Measurements from ENCODE around the gene CNTN5.

The CNTN5 gene

DNA sequence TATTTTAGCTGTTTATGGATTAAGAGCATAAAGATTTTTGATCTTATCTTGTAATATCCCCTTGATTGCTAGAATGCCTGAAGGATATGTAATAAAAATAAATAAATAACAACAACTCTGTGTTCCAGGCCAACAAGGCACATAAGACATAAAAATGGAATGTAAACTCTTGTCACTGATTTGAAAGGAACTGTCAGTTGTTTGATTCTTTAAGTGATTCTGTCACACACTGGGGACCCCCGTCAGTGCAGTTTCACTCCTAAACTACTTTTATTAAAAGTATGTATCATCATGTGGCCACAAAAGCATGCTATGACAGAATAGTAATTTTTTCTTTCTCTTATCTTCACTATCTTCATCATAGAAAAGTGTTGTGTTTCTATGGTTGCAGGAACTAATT lies 572.4 kb downstream of the CNTN5 start:
- TF ChIP-seq, protein P1, sequence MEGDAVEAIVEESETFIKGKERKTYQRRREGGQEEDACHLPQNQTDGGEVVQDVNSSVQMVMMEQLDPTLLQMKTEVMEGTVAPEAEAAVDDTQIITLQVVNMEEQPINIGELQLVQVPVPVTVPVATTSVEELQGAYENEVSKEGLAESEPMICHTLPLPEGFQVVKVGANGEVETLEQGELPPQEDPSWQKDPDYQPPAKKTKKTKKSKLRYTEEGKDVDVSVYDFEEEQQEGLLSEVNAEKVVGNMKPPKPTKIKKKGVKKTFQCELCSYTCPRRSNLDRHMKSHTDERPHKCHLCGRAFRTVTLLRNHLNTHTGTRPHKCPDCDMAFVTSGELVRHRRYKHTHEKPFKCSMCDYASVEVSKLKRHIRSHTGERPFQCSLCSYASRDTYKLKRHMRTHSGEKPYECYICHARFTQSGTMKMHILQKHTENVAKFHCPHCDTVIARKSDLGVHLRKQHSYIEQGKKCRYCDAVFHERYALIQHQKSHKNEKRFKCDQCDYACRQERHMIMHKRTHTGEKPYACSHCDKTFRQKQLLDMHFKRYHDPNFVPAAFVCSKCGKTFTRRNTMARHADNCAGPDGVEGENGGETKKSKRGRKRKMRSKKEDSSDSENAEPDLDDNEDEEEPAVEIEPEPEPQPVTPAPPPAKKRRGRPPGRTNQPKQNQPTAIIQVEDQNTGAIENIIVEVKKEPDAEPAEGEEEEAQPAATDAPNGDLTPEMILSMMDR (IDR thresholded peaks at IDR 0.05): no peak
- Histone ChIP-seq H3K36me3 (no peaks in the 10 kb centered on the region), H3K4me1 (no peaks in the 10 kb centered on the region), H3K4me3 (no peak overlapping the region), H3K27me3 (no peaks in the 10 kb centered on the region), H3K27ac (no peak overlapping the region), H3K9me3 (no peaks in the 10 kb centered on the region)
- DNase-seq: no peak
- intact Hi-C loops (cut with DNase I; ENCODE audit: low total_unique reads): no loop called here

DNA sequence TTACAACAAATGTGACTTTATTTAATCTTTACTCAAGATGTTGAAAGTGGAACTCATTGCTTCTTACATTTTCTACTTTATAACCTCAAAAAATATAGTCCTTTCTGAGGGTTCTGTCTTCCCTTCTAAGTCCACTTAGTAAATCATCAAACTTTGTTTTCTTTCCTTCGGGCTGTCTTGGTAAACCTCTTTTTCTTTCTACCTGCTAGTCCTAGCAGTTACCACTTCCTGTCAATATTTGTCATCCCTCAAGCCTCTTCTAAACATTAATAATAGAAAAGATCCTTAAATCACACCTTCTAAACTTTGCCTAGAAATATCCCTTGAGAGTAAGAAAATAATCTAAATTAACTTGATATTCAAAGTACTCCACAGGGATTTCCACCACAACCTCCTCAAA lies 580.4 kb downstream of the CNTN5 start:
- no peaks in the 10 kb centered on the region for H3K36me3 ChIP-seq
- intact Hi-C loops (cut with DNase I; ENCODE audit: low total_unique reads): no loop called here
- DNase-seq: no peak

GRCh38 chr11:99614352-99614751 lies 593.6 kb downstream of the CNTN5 start:
- TF ChIP-seq, protein P1 (IDR thresholded peaks at IDR 0.05): no peak
- H3K27ac ChIP-seq: no peak overlapping the region
- H3K9me3 ChIP-seq: no peaks in the 10 kb centered on the region
- no peak overlapping the region for H3K4me3 ChIP-seq
- H3K27me3 ChIP-seq: no peaks in the 10 kb centered on the region
- no peak for DNase-seq
- H3K36me3 ChIP-seq: no peaks in the 10 kb centered on the region
- intact Hi-C loops (cut with DNase I; ENCODE audit: low total_unique reads): no loop called here
- H3K4me1 ChIP-seq: no peaks in the 10 kb centered on the region

More for the DNA sequence above, 580.4 kb downstream of the CNTN5 start:
- no peaks in the 10 kb centered on the region for H3K4me1 ChIP-seq
- H3K9me3 ChIP-seq: no peaks in the 10 kb centered on the region
- H3K27me3 ChIP-seq: no peaks in the 10 kb centered on the region
- no peak overlapping the region for H3K4me3 ChIP-seq
- no peak overlapping the region for H3K27ac ChIP-seq
- TF ChIP-seq, protein P1 (IDR thresholded peaks at IDR 0.05): no peak

GRCh38 chr11:99630629-99631028 lies 609.9 kb downstream of the CNTN5 start:
- intact Hi-C loops (cut with DNase I; ENCODE audit: low total_unique reads): no loop called here
- no peak overlapping the region for H3K27ac ChIP-seq
- H3K36me3 ChIP-seq: no peaks in the 10 kb centered on the region
- TF ChIP-seq, protein P1 (IDR thresholded peaks at IDR 0.05): no peak
- no peak for DNase-seq
- no peak overlapping the region for H3K4me3 ChIP-seq
- no peaks in the 10 kb centered on the region for H3K4me1 ChIP-seq
- H3K9me3 ChIP-seq: no peaks in the 10 kb centered on the region
- H3K27me3 ChIP-seq: no peaks in the 10 kb centered on the region

DNA sequence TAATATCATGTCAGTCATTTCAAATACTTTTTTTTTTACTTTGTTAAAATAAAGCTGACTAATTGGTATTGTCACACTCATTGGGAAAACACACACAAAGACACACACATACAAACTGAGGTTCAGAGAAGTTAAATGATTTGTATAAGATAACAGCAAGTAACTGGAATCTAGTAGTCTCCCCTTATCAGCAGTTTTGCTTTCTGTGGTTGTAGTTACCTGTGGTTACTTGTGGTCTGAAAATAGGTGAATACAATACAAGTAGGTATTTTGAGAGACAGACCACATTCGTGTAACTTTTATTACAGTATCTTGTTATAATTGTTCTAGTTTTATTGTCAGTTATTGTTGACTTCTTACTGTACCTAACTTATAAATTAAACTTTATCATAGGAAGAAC lies 610.9 kb downstream of the CNTN5 start:
- intact Hi-C loops (cut with DNase I; ENCODE audit: low total_unique reads): no loop called here
- Histone ChIP-seq H3K36me3 (no peaks in the 10 kb centered on the region), H3K27me3 (no peaks in the 10 kb centered on the region), H3K4me1 (no peaks in the 10 kb centered on the region), H3K4me3 (no peak overlapping the region), H3K9me3 (no peaks in the 10 kb centered on the region), H3K27ac (no peak overlapping the region)
- TF ChIP-seq, protein P1 (IDR thresholded peaks at IDR 0.05): no peak
- no peak for DNase-seq

DNA sequence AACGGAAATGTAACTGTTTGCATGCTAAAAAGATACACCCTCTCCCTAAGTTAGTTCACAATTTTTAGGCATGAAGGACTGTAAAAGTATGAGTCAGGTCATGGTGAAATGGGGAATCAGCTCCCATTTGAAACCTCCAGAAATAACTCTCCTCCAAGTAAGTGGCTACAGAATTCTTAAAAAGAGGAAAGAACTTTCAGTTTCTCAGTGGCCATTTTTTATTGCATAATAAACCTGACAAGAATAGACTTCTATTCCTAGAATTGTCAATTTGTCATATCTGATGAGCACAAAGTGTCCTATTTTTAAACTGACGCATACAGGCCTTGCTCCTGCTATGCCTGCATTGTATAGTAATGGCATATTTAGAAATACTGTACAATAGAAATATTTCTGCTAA lies 612.2 kb downstream of the CNTN5 start:
- TF ChIP-seq, protein P1 (IDR thresholded peaks at IDR 0.05): no peak
- H3K27me3 ChIP-seq: no peaks in the 10 kb centered on the region
- H3K4me1 ChIP-seq: no peaks in the 10 kb centered on the region
- no peak for DNase-seq
- H3K27ac ChIP-seq: no peak overlapping the region
- no peaks in the 10 kb centered on the region for H3K9me3 ChIP-seq
- intact Hi-C loops (cut with DNase I; ENCODE audit: low total_unique reads): no loop called here
- no peak overlapping the region for H3K4me3 ChIP-seq
- no peaks in the 10 kb centered on the region for H3K36me3 ChIP-seq
